ENCODE results near the gene FBXO9. TPM values are rescaled to one million over a fixed set of nuclear protein-coding genes. Genes with fewer than 3 reads are reported as not detected.

FBXO9 gene
- total RNA-seq, 4 donors from 2014 or later: 65.0 to 95.9 (median 82.3) TPM

DNA sequence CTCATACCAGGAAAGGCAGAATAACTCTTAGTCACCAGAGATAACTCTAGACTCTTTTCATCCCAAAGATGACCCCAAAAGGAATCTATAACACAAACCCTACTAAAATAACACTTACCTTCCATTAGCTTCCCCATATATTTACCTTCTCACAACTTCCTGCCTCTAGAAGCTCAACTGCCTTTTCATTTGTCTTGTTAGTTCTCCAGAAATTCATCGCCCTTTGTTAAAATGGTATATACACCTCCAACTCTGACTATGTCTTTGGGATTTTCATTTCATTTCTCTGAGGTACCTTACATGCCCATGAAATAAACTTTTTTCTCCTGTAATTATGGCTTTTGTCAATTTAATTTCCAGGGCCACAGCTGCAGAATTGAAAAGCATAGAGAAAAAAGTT, 49.9 kb downstream of the FBXO9 start:
- no peaks in the 10 kb centered on the region for H3K27me3 ChIP-seq
- no peak overlapping the region for H3K27ac ChIP-seq
- H3K36me3 ChIP-seq: no peaks in the 10 kb centered on the region
- ATAC-seq: no peak
- H3K4me3 ChIP-seq: no peak overlapping the region
- WGBS, 2 donors (ENCODE audit: low coverage in 1 of 2): 91 to 100% methylated on average over 1 of the region's 1 CpG
- H3K9me3 ChIP-seq: peaks cover 0 to 9% (median 0%) of the 10 kb centered on the region in 3 donors
- TF ChIP-seq POLR2A (IDR thresholded peaks at IDR 0.05) (no peak), POLR2AphosphoS5 (IDR thresholded peaks at IDR 0.05) (no peak), EP300 (IDR thresholded peaks at IDR 0.05) (no peak)
- TF ChIP-seq, protein P1, sequence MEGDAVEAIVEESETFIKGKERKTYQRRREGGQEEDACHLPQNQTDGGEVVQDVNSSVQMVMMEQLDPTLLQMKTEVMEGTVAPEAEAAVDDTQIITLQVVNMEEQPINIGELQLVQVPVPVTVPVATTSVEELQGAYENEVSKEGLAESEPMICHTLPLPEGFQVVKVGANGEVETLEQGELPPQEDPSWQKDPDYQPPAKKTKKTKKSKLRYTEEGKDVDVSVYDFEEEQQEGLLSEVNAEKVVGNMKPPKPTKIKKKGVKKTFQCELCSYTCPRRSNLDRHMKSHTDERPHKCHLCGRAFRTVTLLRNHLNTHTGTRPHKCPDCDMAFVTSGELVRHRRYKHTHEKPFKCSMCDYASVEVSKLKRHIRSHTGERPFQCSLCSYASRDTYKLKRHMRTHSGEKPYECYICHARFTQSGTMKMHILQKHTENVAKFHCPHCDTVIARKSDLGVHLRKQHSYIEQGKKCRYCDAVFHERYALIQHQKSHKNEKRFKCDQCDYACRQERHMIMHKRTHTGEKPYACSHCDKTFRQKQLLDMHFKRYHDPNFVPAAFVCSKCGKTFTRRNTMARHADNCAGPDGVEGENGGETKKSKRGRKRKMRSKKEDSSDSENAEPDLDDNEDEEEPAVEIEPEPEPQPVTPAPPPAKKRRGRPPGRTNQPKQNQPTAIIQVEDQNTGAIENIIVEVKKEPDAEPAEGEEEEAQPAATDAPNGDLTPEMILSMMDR (IDR thresholded peaks at IDR 0.05): no peak
- peaks cover 0 to 52% (median 7%) of the 10 kb centered on the region in 3 donors for H3K4me1 ChIP-seq

DNA sequence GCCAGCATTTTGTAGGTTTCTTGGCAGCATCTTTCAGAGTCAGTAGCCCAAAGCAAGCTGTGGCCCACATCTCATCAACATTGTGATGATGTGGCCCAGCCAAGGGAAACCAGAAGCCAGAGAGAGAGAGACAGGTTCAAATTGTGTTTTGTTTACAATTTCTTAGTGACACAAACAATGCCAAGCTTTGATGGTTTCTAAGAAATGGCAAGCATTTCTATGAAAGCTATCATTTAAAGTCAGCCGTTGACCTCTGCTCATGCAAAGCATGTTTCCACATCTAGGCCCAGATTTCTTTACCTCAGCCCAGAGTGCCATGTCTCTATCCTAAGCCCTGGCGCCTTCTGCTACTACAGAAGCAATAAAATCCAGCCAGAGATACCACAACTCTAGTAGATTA, 50.5 kb downstream of the FBXO9 start:
- H3K4me3 ChIP-seq: no peak overlapping the region
- peaks cover 0 to 53% (median 7%) of the 10 kb centered on the region in 3 donors for H3K4me1 ChIP-seq
- no peaks in the 10 kb centered on the region for H3K27me3 ChIP-seq
- no peak for TF ChIP-seq POLR2AphosphoS5 (IDR thresholded peaks at IDR 0.05)
- no peak for ATAC-seq
- WGBS, 2 donors (ENCODE audit: low coverage in 1 of 2): 100% methylated on average over 1 of the region's 2 CpGs
- H3K9me3 ChIP-seq: peaks cover 0 to 9% (median 0%) of the 10 kb centered on the region in 3 donors
- H3K36me3 ChIP-seq: no peaks in the 10 kb centered on the region
- H3K27ac ChIP-seq: no peak overlapping the region

DNA sequence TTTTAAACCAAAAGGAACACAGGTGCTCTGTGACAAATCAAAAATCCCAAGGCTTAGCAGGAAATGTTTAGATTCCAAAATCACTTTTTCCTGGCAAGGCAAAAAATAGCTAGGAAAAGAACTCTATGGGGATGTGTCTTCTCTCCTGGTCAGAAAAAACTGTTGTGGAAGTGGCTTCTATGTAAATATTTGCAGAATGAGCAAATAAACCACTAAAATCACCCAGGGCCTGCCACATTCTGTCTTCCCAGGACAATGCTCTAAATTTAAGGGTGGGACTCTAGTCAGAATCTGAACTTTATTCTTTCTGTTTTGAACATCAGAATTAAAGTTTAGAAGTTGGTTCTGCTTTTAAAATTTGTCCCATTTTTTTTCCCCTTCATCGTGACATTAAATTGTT, 54.1 kb downstream of the FBXO9 start:
- Histone ChIP-seq H3K4me1 (peaks cover 0 to 25% (median 0%) of the 10 kb centered on the region in 3 donors), H3K4me3 (no peak overlapping the region), H3K27ac (peak overlapping the region in 3 of 4 donors; percentile 51 to 63 (median 55)), H3K36me3 (no peaks in the 10 kb centered on the region), H3K9me3 (peaks cover 0 to 9% (median 0%) of the 10 kb centered on the region in 3 donors), H3K27me3 (no peaks in the 10 kb centered on the region)
- 33 to 45% methylated on average over 1 of the region's 1 CpG for WGBS, 2 donors (ENCODE audit: low coverage in 1 of 2)
- ATAC-seq: no peak
- no peak for TF ChIP-seq POLR2A (IDR thresholded peaks at IDR 0.05)
- no peak for TF ChIP-seq EP300 (IDR thresholded peaks at IDR 0.05)
- TF ChIP-seq, protein P1 (IDR thresholded peaks at IDR 0.05): no peak
- TF ChIP-seq POLR2AphosphoS5 (IDR thresholded peaks at IDR 0.05): no peak

DNA sequence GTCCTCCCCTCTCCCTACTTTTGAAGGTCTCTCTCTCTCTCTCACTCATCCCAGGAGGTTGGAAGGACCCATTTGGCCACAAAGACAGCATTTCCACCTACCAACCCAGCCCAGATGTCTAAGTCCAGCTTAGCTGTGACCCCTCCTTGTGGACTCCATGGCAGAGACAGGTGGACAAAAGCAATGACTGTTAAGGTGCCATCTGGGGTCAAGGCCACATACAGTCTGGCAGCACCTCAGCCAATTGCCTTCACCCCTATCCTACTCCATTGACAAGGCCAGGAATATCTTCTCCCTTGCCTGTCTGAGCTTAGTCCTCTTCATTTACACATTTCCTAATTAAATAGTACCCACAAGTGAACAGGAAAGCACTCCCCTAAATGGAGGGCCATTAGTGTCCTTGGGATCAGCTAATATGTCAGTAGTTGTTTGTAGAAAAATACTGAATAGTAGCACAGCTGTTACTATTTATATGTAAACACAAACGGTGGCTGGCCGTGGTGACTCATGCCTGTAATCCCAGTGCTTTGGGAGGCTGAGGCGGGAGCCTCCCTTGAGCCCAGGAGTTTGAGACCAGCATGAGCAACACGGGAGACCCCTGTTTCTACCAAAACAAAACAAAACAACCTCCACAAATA, 54.7 kb downstream of the FBXO9 start:
- TF ChIP-seq EP300 (IDR thresholded peaks at IDR 0.05) (no peak), POLR2A (IDR thresholded peaks at IDR 0.05) (no peak), POLR2AphosphoS5 (IDR thresholded peaks at IDR 0.05) (no peak)
- TF ChIP-seq, protein P1 (IDR thresholded peaks at IDR 0.05): no peak
- 37 to 44% methylated on average over 4 of the region's 4 CpGs for WGBS, 2 donors (ENCODE audit: low coverage in 1 of 2)
- ATAC-seq: no peak
- no peaks in the 10 kb centered on the region for H3K27me3 ChIP-seq
- H3K36me3 ChIP-seq: no peaks in the 10 kb centered on the region
- peaks cover 0 to 20% (median 0%) of the 10 kb centered on the region in 3 donors for H3K4me1 ChIP-seq
- H3K9me3 ChIP-seq: peaks cover 0 to 5% (median 0%) of the 10 kb centered on the region in 3 donors
- H3K27ac ChIP-seq: peak overlapping the region in 3 of 4 donors; percentile 51 to 63 (median 55)
- H3K4me3 ChIP-seq: no peak overlapping the region

DNA sequence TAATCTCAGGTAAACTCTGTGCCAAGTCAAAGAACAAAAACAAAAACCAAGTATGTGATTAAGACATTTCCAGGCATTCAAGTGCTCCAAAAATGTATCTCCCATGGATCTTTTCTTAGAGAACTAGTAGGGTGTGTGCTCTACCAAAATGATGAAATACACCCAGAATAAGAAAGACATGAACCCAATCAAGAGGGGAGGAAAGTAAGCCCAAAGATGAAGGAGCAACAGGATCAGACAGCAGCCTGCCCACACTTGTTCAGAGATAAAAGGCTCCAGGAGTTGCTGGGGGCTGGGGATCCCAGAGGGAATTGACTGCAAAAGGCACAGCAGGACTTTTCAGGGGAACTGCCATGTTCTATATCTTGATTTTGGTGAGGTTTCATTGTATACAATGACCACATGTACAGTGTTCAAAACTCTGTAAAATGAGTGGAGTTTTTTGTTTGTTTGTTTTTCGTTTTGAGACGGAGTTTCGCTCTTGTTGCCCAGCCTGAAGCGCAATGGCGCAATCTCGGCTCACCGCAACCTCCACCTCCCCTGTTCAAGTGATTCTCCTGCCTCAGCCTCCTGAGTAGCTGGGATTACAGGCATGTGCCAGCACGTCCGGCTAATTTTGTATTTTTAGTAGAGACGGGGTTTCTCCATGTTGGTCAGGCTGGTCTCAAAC, 59.1 kb downstream of the FBXO9 start:
- no peak for TF ChIP-seq POLR2AphosphoS5 (IDR thresholded peaks at IDR 0.05)
- TF ChIP-seq, protein P1 (IDR thresholded peaks at IDR 0.05): no peak
- no peak for TF ChIP-seq EP300 (IDR thresholded peaks at IDR 0.05)
- no peak for TF ChIP-seq POLR2A (IDR thresholded peaks at IDR 0.05)
- Histone ChIP-seq H3K4me1 (peaks cover 0 to 10% (median 0%) of the 10 kb centered on the region in 3 donors), H3K27me3 (no peaks in the 10 kb centered on the region), H3K36me3 (no peaks in the 10 kb centered on the region), H3K9me3 (no peaks in the 10 kb centered on the region), H3K4me3 (no peak overlapping the region), H3K27ac (no peak overlapping the region)
- ATAC-seq: no peak
- WGBS, 2 donors (ENCODE audit: low coverage in 1 of 2): 95% methylated on average over 6 to 7 of the region's 10 CpGs
